Stimulated activated CD4-positive, alpha-beta T cell treated with anti-CD3 and anti-CD28 coated beads, Interleukin-4, amount 100 ng/mL, for 48 hours (primary cell): ENCODE results near the gene CHD1.
"Not testable (repeated sequence)": the region's sequence is repeated elsewhere in the genome, so short reads cannot be mapped to it uniquely, and the experiment has no call there.

Source experiments
- DNase-seq, 2 donors: peaks; one replicate each; pipeline ENCODE4 v3.0.0-alpha.2; 2020; ENCODE audit warnings: low read depth in 2 of 2

CHD1 gene

GRCh38 chr5:98928873-98929709 lies at the start of gene CHD1:
TSS of gene CHD1 (minus strand) at chr5:98929007. CDS start at chr5:98926386, 2,621 bp downstream.
- DNase-seq = peak; percentile 89 to 93

DNA sequence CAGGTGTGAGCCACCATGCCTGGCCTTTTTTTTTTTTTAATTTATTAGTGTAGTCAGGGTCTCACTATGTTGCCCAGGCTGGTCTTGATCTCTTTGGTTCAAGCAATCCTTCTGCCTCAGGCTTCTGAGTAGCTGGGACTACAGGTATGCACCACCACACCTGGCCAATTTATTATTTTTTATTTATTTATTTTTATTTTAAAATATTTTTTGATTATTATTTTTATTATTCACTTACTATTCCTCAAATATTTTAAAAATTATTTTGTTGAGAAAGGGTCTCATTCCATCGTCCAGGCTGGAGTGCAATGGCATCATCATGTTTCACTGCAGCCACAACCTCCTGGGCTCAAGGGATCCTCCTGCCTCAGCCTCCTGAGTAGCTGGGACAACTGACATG lies 49.7 kb upstream of the CHD1 start:
- no peak for DNase-seq

DNA sequence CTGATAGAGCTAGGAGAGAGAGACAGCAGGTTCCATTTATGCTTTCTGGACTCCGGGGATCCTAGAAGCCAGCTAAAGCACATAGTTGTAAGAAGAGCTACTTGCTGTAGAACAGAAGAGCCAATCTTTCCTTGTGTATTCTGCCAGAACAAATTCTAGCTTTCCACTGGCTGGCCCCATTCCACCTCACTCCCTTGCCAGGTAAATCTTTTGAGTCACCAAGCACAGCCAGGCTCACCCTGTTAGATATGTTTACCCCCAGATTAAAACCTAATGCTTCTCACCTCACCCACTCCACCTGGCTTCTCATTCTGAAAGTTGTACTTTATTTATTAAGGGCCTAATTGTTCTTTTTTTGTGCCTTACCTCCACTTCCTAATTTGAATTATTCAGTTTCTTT lies 48.9 kb upstream of the CHD1 start:
- no peak for DNase-seq

- DNase-seq = no peak
These were observed 47.0 kb upstream of the CHD1 start for GRCh38 chr5:98975682-98976407.

DNA sequence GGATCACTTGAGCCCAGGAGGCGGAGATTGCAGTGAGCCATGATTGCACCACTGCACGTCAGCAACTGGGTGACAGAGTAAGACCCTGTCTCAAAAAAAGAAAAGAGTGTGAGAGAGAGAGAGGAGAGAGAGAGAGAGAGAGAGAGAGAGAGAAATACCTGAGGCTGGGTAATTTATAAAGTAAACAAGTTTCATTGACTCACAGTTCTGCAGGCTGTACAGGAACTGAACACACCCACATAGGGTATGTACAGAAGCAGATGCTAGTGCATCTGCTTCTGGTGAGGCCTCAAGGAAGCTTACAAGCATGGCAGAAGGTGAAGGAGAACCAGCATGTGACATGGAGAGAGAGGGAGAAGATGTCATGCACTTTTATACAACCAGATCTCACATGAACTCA lies 46.4 kb upstream of the CHD1 start:
- DNase-seq = no peak

DNA sequence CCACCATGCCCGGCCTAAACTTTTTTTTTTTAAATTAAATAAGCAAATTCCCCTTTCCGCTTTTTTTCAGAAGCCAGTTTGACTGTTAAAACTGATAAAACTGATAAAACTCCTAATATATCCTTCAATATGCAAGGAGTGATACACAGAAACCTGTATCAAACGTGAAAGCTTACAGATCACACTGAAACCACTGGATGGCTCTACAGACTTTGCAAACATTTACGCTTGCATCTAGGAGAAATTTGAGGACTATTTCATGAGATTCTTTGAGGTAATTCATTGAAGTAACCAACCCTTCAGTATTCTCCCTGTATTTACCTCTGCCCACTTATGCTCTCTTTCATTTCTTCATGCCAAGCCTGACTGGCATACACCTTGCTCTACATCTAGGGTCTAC lies 40.6 kb upstream of the CHD1 start:
- DNase-seq = no peak

DNA sequence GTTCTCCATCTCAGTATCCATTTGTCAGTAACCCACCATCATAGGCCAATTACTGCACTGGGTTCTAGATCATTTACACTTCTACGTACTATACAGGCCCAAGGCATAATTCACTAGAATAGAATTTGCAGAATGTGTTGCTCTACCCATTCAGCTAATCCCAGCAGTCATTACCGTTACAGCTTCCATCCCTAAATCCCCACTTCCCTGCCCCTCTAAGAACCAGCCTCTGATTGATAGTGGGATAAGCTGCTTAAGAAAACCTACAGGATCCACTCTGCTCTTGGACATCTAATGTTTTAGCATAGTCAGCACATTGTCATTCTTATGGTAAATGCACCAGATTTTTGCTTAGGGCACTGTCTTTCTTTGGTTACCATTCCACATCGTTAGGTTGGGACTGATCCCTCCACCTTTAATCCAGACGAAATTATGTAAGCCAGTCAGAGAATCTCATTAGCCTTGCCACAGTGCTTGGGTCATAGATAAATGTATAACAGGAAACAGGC lies 39.3 kb upstream of the CHD1 start:
- no peak for DNase-seq

GRCh38 chr5:98965226-98965625 lies 36.4 kb upstream of the CHD1 start:
- DNase-seq = no peak

DNA sequence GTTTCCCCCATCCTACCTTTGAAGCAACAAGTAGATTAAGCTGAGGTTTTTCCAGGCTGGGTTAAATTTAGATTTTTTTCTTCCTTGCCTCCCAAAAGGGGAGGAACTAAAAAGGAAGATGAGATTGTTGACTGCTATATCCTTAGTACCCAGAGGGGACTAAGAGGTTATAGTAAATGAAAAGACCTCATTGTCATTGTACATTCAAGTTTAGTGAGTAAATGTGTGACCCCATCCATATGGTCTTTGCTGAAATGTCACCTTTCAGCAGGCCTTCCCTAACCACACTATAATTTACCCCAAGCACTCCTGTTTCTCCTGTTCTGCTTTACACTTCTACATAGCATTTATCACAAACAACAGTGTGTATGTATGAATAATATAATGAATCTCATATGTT lies 35.8 kb upstream of the CHD1 start:
- no peak for DNase-seq

DNA sequence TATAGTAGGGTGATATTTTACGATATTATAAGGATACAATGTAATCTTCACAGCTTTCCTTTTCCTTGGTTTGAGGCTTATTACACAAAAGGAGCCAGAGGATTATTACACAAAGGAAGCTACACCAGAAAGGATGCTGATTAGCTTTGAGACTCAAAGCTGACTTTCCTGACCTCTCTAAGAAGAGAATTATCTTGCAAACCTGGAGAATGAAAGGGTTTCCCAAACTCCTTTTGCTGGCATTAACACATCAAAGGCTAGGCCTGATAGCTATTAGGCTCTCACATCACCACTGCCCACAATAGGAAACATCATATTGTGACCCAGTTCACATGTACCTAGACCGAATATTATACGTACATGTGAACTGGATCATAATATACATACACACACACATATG lies 34.2 kb upstream of the CHD1 start:
- DNase-seq = no peak

DNA sequence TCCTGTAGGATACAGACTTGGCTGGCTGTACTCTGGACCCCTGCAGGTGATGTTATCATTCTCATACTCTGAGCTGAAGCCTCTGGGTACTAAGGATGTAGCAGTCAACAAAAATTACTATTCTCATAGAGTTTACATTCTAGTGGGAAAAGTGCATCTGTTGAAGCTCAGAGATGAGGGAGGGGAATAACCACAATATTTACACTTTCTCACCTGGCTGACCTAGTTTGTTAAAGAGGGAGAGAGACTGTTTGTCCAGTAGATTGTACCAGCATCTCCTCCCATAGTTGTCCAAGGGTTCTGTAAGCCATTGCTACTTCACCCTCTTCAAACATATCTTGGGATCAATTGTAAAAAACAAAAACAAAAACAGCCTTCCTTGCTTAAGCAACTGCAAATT lies 33.8 kb upstream of the CHD1 start:
- DNase-seq = no peak

DNA sequence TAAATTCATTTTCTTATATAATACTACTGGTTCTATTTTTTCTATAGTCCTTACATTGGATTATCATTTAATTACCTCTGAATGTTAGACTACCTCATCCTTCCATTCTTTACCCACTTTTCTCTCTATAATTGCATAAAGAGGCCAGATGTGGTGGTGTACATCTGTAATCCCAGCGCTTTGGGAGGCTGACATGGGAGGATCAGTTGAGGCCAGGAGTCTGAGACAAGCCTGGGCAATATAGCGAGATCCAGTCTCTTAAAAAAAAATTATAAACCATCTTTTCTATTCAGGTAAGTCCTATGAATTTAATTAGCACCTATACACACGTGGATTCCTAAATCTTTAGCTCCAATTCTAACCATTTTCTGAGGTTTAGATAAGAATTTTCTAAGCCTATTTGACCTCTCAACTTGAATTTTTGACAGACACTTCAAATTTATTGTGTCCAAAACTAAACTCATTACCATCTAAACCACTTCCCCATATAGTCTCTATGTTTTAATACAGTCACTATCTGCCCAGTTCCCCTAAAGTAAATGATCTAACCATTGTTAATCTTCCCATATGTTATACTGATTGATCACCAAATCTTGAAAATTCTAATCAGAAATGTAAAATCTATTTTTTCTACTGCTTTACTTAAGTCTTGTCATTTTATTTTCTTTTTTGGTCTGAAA lies 33.0 kb upstream of the CHD1 start:
- DNase-seq = no peak

GRCh38 chr5:98957307-98957706 lies 28.5 kb upstream of the CHD1 start:
- no peak for DNase-seq

GRCh38 chr5:98955888-98956287 lies 27.1 kb upstream of the CHD1 start:
- not testable (repeated sequence) for DNase-seq

DNA sequence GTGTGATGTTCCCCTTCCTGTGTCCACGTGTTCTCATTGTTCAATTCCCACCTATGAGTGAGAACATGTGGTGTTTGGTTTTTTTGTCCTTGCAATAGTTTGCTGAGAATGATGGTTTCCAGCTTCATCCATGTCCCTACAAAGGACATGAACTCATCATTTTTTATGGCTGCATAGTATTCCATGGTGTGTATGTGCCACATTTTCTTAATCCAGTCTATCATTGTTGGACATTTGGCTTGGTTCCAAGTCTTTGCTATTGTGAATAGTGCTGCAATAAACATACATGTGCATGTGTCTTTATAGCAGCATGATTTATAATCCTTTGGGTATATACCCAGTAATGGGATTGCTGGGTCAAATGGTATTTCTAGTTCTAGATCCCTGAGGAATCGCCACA lies 26.7 kb upstream of the CHD1 start:
- DNase-seq = not testable (repeated sequence)

DNA sequence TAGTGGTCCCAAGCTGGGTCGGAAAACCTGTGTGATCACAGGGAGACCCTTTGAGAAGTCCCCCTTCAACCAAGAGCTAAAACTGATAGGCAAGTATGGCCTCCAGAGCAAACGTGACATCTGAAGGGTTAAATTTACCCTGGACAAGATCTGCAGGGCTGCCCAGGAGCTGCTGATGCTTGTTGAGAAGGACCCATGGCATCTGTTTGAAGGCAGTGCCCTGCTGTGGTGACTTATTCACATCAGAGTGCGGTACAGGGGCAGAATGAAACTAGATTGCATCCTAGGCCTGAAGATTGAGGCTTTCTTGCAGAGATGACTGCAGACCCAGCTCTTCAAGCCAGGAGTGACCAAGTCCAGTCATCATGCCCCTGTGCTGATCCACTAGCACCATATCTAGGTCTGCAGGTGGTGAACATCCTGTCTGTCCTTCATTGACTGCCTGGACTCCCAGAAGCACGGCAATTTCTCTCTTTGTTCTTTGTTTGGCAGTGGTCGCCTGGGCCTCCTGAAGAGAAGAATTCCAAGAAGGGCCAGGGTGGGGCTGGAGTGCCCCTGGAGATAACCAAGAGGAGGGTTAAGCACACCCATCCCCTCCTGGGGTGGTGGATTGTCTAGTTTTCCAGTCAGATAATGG lies 25.7 kb upstream of the CHD1 start:
- DNase-seq = no peak

GRCh38 chr5:98942847-98943246 lies 14.0 kb upstream of the CHD1 start:
- no peak for DNase-seq

GRCh38 chr5:98941131-98941883 lies 12.5 kb upstream of the CHD1 start:
- no peak for DNase-seq

DNA sequence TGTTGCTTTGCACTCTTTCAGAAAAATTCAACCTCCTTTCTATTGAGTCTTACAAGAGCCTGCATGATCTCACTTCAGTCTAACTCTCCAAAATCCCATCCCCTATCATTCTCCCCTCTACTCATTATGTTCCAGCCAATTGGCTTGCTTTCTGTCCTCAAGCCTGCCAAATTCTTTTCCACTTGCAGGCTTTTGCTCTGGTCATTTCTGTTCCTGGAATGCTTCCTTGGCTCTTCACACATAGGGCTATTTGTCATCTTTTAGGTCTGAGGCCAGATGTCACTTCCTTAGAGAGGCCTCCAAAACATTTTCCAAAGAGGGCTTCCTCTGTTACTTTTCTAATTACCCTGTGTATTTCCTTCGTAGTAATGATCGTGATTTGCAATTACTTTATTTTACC lies 11.8 kb upstream of the CHD1 start:
- no peak for DNase-seq

DNA sequence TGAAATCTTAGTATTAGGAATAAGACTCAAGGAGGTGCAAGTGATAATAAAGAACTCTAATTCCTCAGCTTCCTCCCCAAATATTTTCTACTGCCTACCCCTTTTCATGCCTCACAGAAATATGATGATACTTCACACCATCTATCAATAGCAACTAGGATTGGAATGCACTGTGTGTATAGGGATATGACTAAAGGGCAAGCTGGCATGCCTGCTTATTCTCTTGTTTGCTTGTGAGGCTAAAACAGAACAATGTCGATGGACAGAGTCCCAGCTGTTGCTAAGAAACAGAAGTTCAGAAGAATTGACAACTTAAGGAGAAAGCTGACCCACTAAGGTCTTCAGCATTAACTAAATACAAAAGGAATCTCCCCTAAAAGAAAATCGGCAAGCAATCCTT lies 9.7 kb upstream of the CHD1 start:
- DNase-seq = no peak
